ENCODE results near the gene KRTAP5-10. TPM values are rescaled to one million over a fixed set of nuclear protein-coding genes. Genes with fewer than 3 reads are reported as not detected.
"Not testable (repeated sequence)": the region's sequence is repeated elsewhere in the genome, so short reads cannot be mapped to it uniquely, and the experiment has no call there.

Gene KRTAP5-10
- not detected in 2 replicates for polyA plus RNA-seq (2014; cell fraction: cytosol; rRNA removed)
- polyA plus RNA-seq (2014; cell fraction: nucleus; rRNA removed), result not detected in 2 replicates

GRCh38 chr11:71565263-71565662 is at the start of gene KRTAP5-10:
Gene KRTAP5-10 (plus strand): TSS chr11:71565563. CDS start chr11:71565588, 25 bp downstream.
- DNase-seq (ENCODE audit: low spot score), result no peak

- no peak for DNase-seq (ENCODE audit: low spot score)
Measured at GRCh38 chr11:71518506-71519471, 46.6 kb upstream of the KRTAP5-10 start.

- DNase-seq (ENCODE audit: low spot score), result no peak
Measured at GRCh38 chr11:71519546-71519945, 45.8 kb upstream of the KRTAP5-10 start.

GRCh38 chr11:71525188-71525937 is 40.0 kb upstream of the KRTAP5-10 start:
- no peak for DNase-seq (ENCODE audit: low spot score)

GRCh38 chr11:71525938-71526495 is 39.3 kb upstream of the KRTAP5-10 start:
- no peak for DNase-seq (ENCODE audit: low spot score)

- not testable (repeated sequence) for DNase-seq (ENCODE audit: low spot score)
Measured at GRCh38 chr11:71526796-71527575, 38.4 kb upstream of the KRTAP5-10 start, which contains the start of gene KRTAP5-7. Gene KRTAP5-7 (plus strand): TSS chr11:71527267. CDS start chr11:71527301, 34 bp downstream.

GRCh38 chr11:71527576-71528210 is 37.7 kb upstream of the KRTAP5-10 start:
- DNase-seq (ENCODE audit: low spot score), result no peak

GRCh38 chr11:71530602-71531001 is 34.8 kb upstream of the KRTAP5-10 start:
- DNase-seq (ENCODE audit: low spot score), result no peak

GRCh38 chr11:71532036-71532610 is 33.2 kb upstream of the KRTAP5-10 start:
- DNase-seq (ENCODE audit: low spot score), result no peak

GRCh38 chr11:71534711-71535608 is 30.4 kb upstream of the KRTAP5-10 start:
- not testable (repeated sequence) for DNase-seq (ENCODE audit: low spot score)

GRCh38 chr11:71535825-71536224 is 29.5 kb upstream of the KRTAP5-10 start:
- DNase-seq (ENCODE audit: low spot score), result no peak

- no peak for DNase-seq (ENCODE audit: low spot score)
Measured at GRCh38 chr11:71537537-71537936, 27.8 kb upstream of the KRTAP5-10 start.

GRCh38 chr11:71537977-71538665 is 27.2 kb upstream of the KRTAP5-10 start, which contains the start of gene KRTAP5-8:
Gene KRTAP5-8 (plus strand): TSS chr11:71538025. CDS start chr11:71538056, 31 bp downstream.
- not testable (repeated sequence) for DNase-seq (ENCODE audit: low spot score)

- DNase-seq (ENCODE audit: low spot score), result no peak
Measured at GRCh38 chr11:71538666-71538990, 26.7 kb upstream of the KRTAP5-10 start.

GRCh38 chr11:71539017-71539416 is 26.3 kb upstream of the KRTAP5-10 start:
- DNase-seq (ENCODE audit: low spot score), result no peak

- not testable (repeated sequence) for DNase-seq (ENCODE audit: low spot score)
Measured at GRCh38 chr11:71539971-71540370, 25.4 kb upstream of the KRTAP5-10 start.

- DNase-seq (ENCODE audit: low spot score), result not testable (repeated sequence)
Measured at GRCh38 chr11:71540521-71541304, 24.6 kb upstream of the KRTAP5-10 start.

GRCh38 chr11:71542382-71542781 is 23.0 kb upstream of the KRTAP5-10 start:
- no peak for DNase-seq (ENCODE audit: low spot score)

All from SK-N-DZ (cell line).